Liver (tissue), 3 donors: ENCODE data around the gene H2AZ2.
"Not testable (repeated sequence)": the region's sequence is repeated elsewhere in the genome, so short reads cannot be mapped to it uniquely, and the experiment has no call there.

Experiments
- EGR1 ChIP-seq, 2 donors: IDR thresholded peaks; 2 replicates each; pipeline ENCODE4 v1.6.1; 2016 to 2018; ENCODE audit warnings: antibody characterized with exemption in 2 of 2, low read depth in 2 of 2
- JUND ChIP-seq, 2 donors: IDR thresholded peaks; 2 replicates each; pipeline ENCODE4 v1.6.1; 2016; ENCODE audit warnings: antibody characterized with exemption in 2 of 2
- NR2F2 ChIP-seq: IDR thresholded peaks from 2 replicates; pipeline ENCODE4 v1.6.1; 2016; ENCODE audit warnings: antibody characterized with exemption
- RAD21 ChIP-seq, 2 donors: IDR thresholded peaks; 2 replicates each; pipeline ENCODE4 v1.6.1; 2016; ENCODE audit warnings: antibody characterized with exemption in 2 of 2, mild to moderate bottlenecking in 2 of 2
- RXRA ChIP-seq, 2 donors: IDR thresholded peaks; 2 replicates each; pipeline ENCODE4 v1.6.1; 2017 to 2018; ENCODE audit warnings: antibody characterized with exemption in 2 of 2, mild to moderate bottlenecking in 1 of 2
- TAF1 ChIP-seq: conservative IDR thresholded peaks from 2 replicates; pipeline ENCODE4 v1.6.1; 2016; ENCODE audit warnings: antibody characterized with exemption, mild to moderate bottlenecking
- YY1 ChIP-seq: IDR thresholded peaks from 2 replicates; pipeline ENCODE4 v1.6.1; 2016; ENCODE audit warnings: antibody characterized with exemption, mild to moderate bottlenecking
- TF ChIP-seq, protein P1 (sequence below): fragments of 150-350 bp; IDR thresholded peaks from 2 replicates; pipeline ENCODE4 v1.5.1; 2017; ENCODE audit warnings: improper control_type of control experiment, low read depth, low read length; ENCODE audit not compliant: missing input control
- TF ChIP-seq, protein P2 (sequence below): IDR thresholded peaks from 2 replicates; pipeline ENCODE4 v1.6.1; 2016; ENCODE audit warnings: antibody characterized with exemption
- TF ChIP-seq, protein P3 (sequence below): IDR thresholded peaks from 2 replicates; pipeline ENCODE4 v1.6.1; 2016; ENCODE audit warnings: antibody characterized with exemption
- TF ChIP-seq, protein P4 (sequence below): IDR thresholded peaks from 2 replicates; pipeline ENCODE4 v1.6.1; 2016; ENCODE audit warnings: antibody characterized with exemption
- donor health status: healthy.
- donor health status: healthy.

DNA sequence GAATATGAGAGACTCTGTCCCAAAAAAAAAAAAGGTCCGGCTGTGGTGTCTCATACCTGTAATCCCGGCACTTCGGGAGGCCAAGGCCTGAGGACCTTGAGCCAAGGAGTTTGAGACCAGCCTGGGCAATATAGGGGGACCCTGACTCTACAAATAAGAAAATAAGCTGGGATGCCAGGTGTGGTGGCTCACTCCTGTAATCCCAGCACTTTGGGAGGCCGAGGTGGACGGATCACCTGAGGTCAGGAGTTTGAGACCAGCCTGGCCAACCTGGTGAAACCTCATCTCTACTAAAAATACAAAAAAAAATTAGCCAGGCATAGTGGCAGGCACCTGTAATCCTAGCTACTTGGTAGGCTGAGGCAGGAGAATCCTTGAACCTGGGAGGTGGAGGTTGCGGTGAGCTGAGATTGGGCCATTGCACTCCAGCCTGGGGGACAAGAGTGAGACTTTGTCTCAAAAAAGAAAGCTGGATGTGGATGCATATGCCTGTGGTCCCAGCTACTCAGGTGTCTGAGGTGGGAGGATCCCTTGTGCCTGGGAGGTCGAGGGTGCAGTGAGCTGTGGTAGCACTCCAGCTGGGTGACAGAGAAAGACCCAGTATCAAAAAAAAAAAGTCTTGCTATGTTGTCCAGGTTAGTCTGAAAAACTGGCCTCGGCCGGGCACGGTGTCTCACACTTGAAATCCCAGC is 43.9 kb downstream of the H2AZ2 start:
- TF ChIP-seq EGR1 (IDR thresholded peaks at IDR 0.05; ENCODE audit: low read depth in 2 of 2); RAD21 (IDR thresholded peaks at IDR 0.05); YY1; TAF1; JUND (IDR thresholded peaks at IDR 0.05); NR2F2; RXRA (IDR thresholded peaks at IDR 0.05): not testable (repeated sequence)
- TF ChIP-seq, protein P1, sequence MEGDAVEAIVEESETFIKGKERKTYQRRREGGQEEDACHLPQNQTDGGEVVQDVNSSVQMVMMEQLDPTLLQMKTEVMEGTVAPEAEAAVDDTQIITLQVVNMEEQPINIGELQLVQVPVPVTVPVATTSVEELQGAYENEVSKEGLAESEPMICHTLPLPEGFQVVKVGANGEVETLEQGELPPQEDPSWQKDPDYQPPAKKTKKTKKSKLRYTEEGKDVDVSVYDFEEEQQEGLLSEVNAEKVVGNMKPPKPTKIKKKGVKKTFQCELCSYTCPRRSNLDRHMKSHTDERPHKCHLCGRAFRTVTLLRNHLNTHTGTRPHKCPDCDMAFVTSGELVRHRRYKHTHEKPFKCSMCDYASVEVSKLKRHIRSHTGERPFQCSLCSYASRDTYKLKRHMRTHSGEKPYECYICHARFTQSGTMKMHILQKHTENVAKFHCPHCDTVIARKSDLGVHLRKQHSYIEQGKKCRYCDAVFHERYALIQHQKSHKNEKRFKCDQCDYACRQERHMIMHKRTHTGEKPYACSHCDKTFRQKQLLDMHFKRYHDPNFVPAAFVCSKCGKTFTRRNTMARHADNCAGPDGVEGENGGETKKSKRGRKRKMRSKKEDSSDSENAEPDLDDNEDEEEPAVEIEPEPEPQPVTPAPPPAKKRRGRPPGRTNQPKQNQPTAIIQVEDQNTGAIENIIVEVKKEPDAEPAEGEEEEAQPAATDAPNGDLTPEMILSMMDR, result not testable (repeated sequence)
- TF ChIP-seq, protein P2, sequence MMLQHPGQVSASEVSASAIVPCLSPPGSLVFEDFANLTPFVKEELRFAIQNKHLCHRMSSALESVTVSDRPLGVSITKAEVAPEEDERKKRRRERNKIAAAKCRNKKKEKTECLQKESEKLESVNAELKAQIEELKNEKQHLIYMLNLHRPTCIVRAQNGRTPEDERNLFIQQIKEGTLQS, result not testable (repeated sequence)
- TF ChIP-seq, protein P3, sequence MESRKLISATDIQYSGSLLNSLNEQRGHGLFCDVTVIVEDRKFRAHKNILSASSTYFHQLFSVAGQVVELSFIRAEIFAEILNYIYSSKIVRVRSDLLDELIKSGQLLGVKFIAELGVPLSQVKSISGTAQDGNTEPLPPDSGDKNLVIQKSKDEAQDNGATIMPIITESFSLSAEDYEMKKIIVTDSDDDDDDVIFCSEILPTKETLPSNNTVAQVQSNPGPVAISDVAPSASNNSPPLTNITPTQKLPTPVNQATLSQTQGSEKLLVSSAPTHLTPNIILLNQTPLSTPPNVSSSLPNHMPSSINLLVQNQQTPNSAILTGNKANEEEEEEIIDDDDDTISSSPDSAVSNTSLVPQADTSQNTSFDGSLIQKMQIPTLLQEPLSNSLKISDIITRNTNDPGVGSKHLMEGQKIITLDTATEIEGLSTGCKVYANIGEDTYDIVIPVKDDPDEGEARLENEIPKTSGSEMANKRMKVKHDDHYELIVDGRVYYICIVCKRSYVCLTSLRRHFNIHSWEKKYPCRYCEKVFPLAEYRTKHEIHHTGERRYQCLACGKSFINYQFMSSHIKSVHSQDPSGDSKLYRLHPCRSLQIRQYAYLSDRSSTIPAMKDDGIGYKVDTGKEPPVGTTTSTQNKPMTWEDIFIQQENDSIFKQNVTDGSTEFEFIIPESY, result not testable (repeated sequence)
- TF ChIP-seq, protein P4, sequence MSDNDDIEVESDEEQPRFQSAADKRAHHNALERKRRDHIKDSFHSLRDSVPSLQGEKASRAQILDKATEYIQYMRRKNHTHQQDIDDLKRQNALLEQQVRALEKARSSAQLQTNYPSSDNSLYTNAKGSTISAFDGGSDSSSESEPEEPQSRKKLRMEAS, result not testable (repeated sequence)
